Thoracic aorta (tissue), 2 donors: ENCODE measurements around the gene COL6A6. TPM values are rescaled to one million over a fixed set of nuclear protein-coding genes. Genes with fewer than 3 reads are reported as not detected.

Experiments
- ATAC-seq: fragments of 150-250 bp; one replicate; pipeline ENCODE4 v1.8.0; 2017; ENCODE audit warnings: low read depth; ENCODE audit not compliant: insufficient number of reproducible peaks, low FRiP score
- DNase-seq: peaks from one replicate; pipeline ENCODE4 v3.0.0-alpha.2; 2020; ENCODE audit warnings: low spot score
- H3K27ac ChIP-seq, 2 donors: fragments of 200-600 bp; sonication (generic); 1 replicate in 1 of 2; 2 replicates in 1 of 2; pipeline ENCODE4 v1.5.1; 2016; ENCODE audit warnings: mild to moderate bottlenecking in 2 of 2, moderate library complexity in 2 of 2
- H3K27me3 ChIP-seq: fragments of 200-600 bp; sonication (generic); replicated peaks from 2 replicates; pipeline ENCODE4 v1.6.0; 2016; ENCODE audit warnings: mild to moderate bottlenecking; ENCODE audit not compliant: insufficient read depth
- H3K36me3 ChIP-seq: fragments of 200-600 bp; sonication (generic); one replicate; pipeline ENCODE4 v1.5.1; 2016
- H3K4me1 ChIP-seq, 2 donors: fragments of 200-600 bp; sonication (generic); 1 replicate in 1 of 2; 2 replicates in 1 of 2; pipeline versions ENCODE4 v1.5.1 to v1.6.0; 2016; ENCODE audit warnings: low read depth in 2 of 2, mild to moderate bottlenecking in 1 of 2; ENCODE audit not compliant: control insufficient read depth in 1 of 2
- H3K4me3 ChIP-seq: fragments of 200-600 bp; sonication (generic); 2 replicates; pipeline ENCODE4 v1.5.1; 2016; ENCODE audit warnings: mild to moderate bottlenecking
- H3K9me3 ChIP-seq: fragments of 200-600 bp; sonication (generic); 2 replicates; pipeline ENCODE4 v1.5.1; 2016
- CTCF ChIP-seq: fragments of 200-600 bp; sonication (generic); IDR thresholded peaks from one replicate; pipeline ENCODE4 v1.5.1; 2019; ENCODE audit warnings: antibody characterized with exemption
- total RNA-seq, 2 donors: library from RNA; depleted of rRNA; stranded (reverse); fragments of >200 nt; gene quantifications; one replicate each; pipeline versions ENCODE4 v1.1.0 to v1.2.3, GENCODE V29; 2016

The COL6A6 gene
- total RNA-seq = under 1 TPM; 0.14 to 0.42 TPM

DNA sequence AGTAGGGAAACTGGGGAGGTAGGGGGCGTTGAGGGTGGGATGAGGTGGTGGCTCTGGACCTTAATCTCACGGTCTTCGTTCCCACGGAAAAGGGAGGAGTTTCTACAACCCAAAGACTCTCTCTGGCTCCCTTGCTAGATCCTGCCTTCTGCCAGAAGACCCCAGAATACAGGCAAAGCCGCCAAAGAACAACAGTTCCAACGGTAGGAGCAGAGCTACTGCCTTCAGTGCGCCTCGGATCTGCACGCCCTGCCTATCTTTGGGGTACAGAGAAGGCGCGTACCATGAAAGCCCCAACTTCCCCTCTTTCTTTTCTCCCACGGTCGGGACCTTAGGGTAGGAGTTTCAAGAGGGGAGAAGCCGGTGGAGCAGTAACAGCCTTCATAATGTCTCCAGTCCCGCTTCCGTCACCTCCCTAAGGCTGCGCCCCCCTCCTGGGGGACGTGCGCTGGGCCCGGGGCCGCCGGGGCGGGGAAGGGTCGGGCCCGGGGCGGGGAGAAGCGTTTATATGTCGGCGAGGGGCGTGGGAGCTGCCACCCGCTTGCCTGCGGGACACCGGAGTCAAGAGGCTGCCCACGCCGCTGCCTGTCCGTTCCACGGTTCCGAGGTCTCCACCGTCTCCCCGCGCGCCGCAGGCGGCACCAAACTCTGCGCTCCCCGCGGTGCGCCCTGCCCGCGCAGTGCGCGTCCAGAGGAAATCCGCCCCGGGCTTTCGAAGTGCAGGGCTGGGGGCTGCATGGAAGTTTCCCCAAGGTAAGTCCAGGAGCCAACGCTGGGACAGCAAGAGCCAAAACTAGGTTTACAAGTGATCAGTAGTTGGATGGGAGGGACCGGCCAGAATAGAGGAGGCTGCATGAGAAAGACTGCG, at the start of gene COL6A6:
Gene COL6A6 (plus strand): TSS at position 533 of the 868 bp plus-strand sequence. CDS start 43,188 bp downstream, outside the sequence.
- peaks cover 0 to 8% of the 10 kb centered on the region in 2 donors for H3K4me1 ChIP-seq
- no peak for ATAC-seq
- DNase-seq = no peak
- H3K9me3 ChIP-seq = no peaks in the 10 kb centered on the region
- H3K36me3 ChIP-seq = no peaks in the 10 kb centered on the region
- no peak for TF ChIP-seq CTCF
- no peak within 1 kb of the TSS for H3K27ac ChIP-seq
- H3K27me3 ChIP-seq = no peaks in the 10 kb centered on the region
- H3K4me3 ChIP-seq = peak within 1 kb of the TSS; percentile 42

DNA sequence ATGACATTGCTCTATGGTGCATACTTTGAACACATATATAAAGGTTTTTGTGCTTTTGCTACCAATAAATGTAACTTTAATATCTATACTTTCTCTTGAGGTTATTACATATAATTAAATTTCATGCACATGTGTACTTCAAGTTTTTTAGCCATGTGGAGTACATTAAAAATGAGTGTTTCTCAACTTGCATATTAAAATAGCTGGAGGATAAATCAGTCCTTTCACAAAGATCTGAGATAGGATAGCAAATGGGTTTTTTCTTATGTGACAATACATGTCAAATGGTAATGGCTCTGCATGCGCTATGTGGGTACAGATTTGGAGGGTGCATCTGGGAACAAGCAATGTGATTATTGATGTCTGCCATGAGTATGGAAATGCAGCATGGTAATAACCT, 48.7 kb upstream of the COL6A6 start:
- H3K27ac ChIP-seq = no peak overlapping the region
- no peaks in the 10 kb centered on the region for H3K4me1 ChIP-seq
- no peak for ATAC-seq
- H3K4me3 ChIP-seq = no peak overlapping the region
- DNase-seq = no peak
- H3K36me3 ChIP-seq = no peaks in the 10 kb centered on the region
- no peaks in the 10 kb centered on the region for H3K9me3 ChIP-seq
- TF ChIP-seq CTCF = no peak
- no peaks in the 10 kb centered on the region for H3K27me3 ChIP-seq

DNA sequence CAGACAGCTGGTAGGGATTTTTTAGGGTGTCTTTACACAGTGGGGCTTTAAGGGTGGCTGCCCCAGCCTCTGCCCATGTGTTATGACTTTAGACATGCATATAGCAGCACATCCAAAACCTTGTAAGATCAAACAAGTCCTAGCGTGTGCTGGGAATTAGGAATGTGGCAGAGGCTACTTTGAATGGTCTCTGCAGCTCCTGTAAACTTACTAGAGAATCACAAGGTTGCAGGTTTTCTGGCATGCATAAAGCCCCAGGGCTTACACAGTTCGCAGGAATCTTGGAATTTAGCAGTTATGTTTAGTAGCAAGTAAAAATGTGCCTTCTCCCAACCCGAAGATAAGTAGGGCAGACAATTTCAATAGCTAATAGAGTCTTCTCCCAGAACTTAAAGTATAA, 46.9 kb upstream of the COL6A6 start:
- DNase-seq (no peak), ATAC-seq (no peak)
- no peak for TF ChIP-seq CTCF
- H3K4me1 ChIP-seq = no peaks in the 10 kb centered on the region
- no peak overlapping the region for H3K27ac ChIP-seq
- no peaks in the 10 kb centered on the region for H3K27me3 ChIP-seq
- H3K4me3 ChIP-seq = no peak overlapping the region
- no peaks in the 10 kb centered on the region for H3K36me3 ChIP-seq
- no peaks in the 10 kb centered on the region for H3K9me3 ChIP-seq

GRCh38 chr3:130473416-130473815, 43.6 kb upstream of the COL6A6 start:
- ATAC-seq (no peak), DNase-seq (no peak)
- Histone ChIP-seq H3K4me1 (no peaks in the 10 kb centered on the region), H3K36me3 (no peaks in the 10 kb centered on the region), H3K27me3 (no peaks in the 10 kb centered on the region), H3K4me3 (no peak overlapping the region), H3K9me3 (no peaks in the 10 kb centered on the region), H3K27ac (no peak overlapping the region)
- TF ChIP-seq CTCF = no peak

DNA sequence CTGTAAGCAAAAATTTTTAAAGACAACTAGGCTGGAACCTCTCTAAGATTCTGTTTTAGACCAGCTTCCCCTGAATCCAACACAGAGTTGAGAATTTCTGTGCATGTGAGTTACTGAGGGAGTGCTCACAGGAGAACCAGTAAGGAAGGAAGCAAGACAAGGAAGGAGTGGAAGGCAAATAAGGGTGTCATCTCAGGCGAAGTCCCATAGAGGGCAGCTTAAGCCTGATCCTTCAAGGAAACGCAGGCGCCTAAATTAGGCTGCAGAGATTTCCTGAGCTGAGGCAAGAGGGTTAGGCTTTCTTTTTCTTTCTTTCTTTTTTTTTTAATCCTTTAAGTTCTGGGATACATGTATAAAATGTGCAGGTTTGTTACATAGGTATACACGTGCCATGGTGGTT, 36.2 kb upstream of the COL6A6 start:
- no peaks in the 10 kb centered on the region for H3K9me3 ChIP-seq
- no peaks in the 10 kb centered on the region for H3K4me1 ChIP-seq
- no peaks in the 10 kb centered on the region for H3K36me3 ChIP-seq
- DNase-seq (no peak), ATAC-seq (no peak)
- TF ChIP-seq CTCF = peak; percentile 13
- no peak overlapping the region for H3K27ac ChIP-seq
- no peaks in the 10 kb centered on the region for H3K27me3 ChIP-seq
- no peak overlapping the region for H3K4me3 ChIP-seq
